ENCODE results near the gene MIOX. TPM values are rescaled to one million over a fixed set of nuclear protein-coding genes. Genes with fewer than 3 reads are reported as not detected.

The MIOX gene
- total RNA-seq, 1 experiment from 2014 or later = 1.4 TPM

GRCh38 chr22:50454556-50455075 is 32.0 kb upstream of the MIOX start:
- Histone ChIP-seq H3K14ac (ENCODE audit: insufficient read depth, low read length) (no peak overlapping the region), H2BK15ac (ENCODE audit: low read depth, low read length) (no peak overlapping the region), H3K79me2 (ENCODE audit: insufficient read depth, low read length) (no peaks in the 10 kb centered on the region), H4K91ac (ENCODE audit: insufficient read length, low read depth, low read length) (no peak overlapping the region), H3T11ph (ENCODE audit: low read length) (no peak overlapping the region), H3K9ac (ENCODE audit: extremely low read depth, insufficient read length, low read length) (no peak overlapping the region), H2BK20ac (ENCODE audit: low read depth, low read length, poor library complexity, severe bottlenecking) (no peak overlapping the region), H4K8ac (replicated peaks; ENCODE audit: insufficient read length, low read depth, low read length) (no peak overlapping the region), H3K18ac (ENCODE audit: insufficient read length, low read depth, low read length) (no peak overlapping the region), H2AFZ (ENCODE audit: low read length) (no peak overlapping the region), H3K27me3 (ENCODE audit: insufficient read depth, low read length) (no peaks in the 10 kb centered on the region), H3K56ac (ENCODE audit: insufficient read length, low read depth, low read length) (no peak overlapping the region), H3K4ac (ENCODE audit: low read depth, low read length) (no peak overlapping the region), H2AK5ac (ENCODE audit: insufficient read length, low read length) (no peak overlapping the region), H3K27ac (ENCODE audit: insufficient read length, low read depth, low read length) (no peak overlapping the region), H3K23me2 (ENCODE audit: insufficient read length, low read depth, low read length, poor library complexity, severe bottlenecking) (no peaks in the 10 kb centered on the region), H2BK5ac (ENCODE audit: insufficient read length, low read length) (no peak overlapping the region), H2BK120ac (ENCODE audit: low read depth, low read length, poor library complexity, severe bottlenecking) (no peak overlapping the region), H4K20me1 (ENCODE audit: control insufficient read depth, insufficient read depth, insufficient read length) (peaks cover 5% of the 10 kb centered on the region), H3K79me1 (ENCODE audit: insufficient read depth, low read depth, low read length, poor library complexity, severe bottlenecking) (no peaks in the 10 kb centered on the region), H3K23ac (ENCODE audit: insufficient read length, low read depth, low read length) (no peak overlapping the region), H3K4me2 (ENCODE audit: insufficient read depth, insufficient read length, low read length) (no peak overlapping the region), H3K9me3 (ENCODE audit: control insufficient read depth, low read depth, low read length) (no peaks in the 10 kb centered on the region), H3K4me1 (ENCODE audit: insufficient read depth, low read length) (no peaks in the 10 kb centered on the region), H2BK12ac (ENCODE audit: insufficient read length, low read depth, low read length) (no peak overlapping the region), H4K5ac (ENCODE audit: insufficient read length, low read depth, low read length) (no peak overlapping the region)
- Mint-ChIP-seq H3K9me3 (no peaks in the 10 kb centered on the region; a peak in 1 of 5 replicates), H3K4me1 (no peaks in the 10 kb centered on the region), H3K27me3 (ENCODE audit: low read depth) (no peaks in the 10 kb centered on the region), H3K36me3 (ENCODE audit: insufficient read depth in 1 of 3, low read depth in 3 of 3) (peaks cover 25 to 71% (median 70%) of the 10 kb centered on the region in 3 experiments; a peak in 6 of 7 replicates), H3K4me3 (no peak overlapping the region), H3K27ac (no peak overlapping the region; a peak in 1 of 7 replicates)
- no CpG with 5 or more reads among the region's 27 CpGs for WGBS (ENCODE audit: extremely low coverage, insufficient read length, low lambda C conversion rate)
- TF ChIP-seq, protein P1, sequence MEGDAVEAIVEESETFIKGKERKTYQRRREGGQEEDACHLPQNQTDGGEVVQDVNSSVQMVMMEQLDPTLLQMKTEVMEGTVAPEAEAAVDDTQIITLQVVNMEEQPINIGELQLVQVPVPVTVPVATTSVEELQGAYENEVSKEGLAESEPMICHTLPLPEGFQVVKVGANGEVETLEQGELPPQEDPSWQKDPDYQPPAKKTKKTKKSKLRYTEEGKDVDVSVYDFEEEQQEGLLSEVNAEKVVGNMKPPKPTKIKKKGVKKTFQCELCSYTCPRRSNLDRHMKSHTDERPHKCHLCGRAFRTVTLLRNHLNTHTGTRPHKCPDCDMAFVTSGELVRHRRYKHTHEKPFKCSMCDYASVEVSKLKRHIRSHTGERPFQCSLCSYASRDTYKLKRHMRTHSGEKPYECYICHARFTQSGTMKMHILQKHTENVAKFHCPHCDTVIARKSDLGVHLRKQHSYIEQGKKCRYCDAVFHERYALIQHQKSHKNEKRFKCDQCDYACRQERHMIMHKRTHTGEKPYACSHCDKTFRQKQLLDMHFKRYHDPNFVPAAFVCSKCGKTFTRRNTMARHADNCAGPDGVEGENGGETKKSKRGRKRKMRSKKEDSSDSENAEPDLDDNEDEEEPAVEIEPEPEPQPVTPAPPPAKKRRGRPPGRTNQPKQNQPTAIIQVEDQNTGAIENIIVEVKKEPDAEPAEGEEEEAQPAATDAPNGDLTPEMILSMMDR (conservative IDR thresholded peaks at IDR 0.05) = no peak
- DNase-seq = no peak

Measured in H9 (cell line).